ENCODE results near the gene BAX. TPM values are rescaled to one million over a fixed set of nuclear protein-coding genes. Genes with fewer than 3 reads are reported as not detected.
A peak's percentile ranks its signal among the peaks of the same experiment; 100 is the strongest.

Gene BAX
- polyA plus RNA-seq, 2 of the 4 experiments (the other 2 are of a cell fraction), result 134 to 299 TPM

DNA sequence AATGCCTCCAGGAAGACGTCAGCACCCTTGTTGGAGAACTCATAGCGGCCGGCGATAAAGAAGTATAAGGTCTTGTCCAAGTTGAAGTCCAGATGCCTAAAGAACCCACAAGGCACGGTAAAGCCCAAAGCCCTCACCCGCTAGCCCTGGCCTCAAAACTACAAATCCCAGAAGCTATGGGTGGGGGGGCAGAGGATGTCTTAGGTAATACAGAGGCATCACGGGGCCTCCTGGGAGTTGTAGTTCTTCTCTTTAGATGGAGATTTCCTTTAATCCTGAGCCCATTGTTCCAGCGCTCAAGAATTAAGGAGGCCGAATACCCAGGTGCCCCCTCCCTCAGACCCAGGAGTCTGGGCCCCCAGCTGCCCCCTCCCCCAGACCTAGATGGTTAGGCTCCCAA lies 27.6 kb downstream of the BAX start:
- 90% methylated on average over 9 of the region's 9 CpGs for WGBS (ENCODE audit: missing lambda C conversion rate)
- POLR2A ChIA-PET, result no interaction called here
- peak in 1 of 2 experiments; percentile 19; a peak in 1 of 6 replicates for ATAC-seq
- TF ChIP-seq HOXA7 (CRISPR knock-in tag; IDR thresholded peaks at IDR 0.05), result no peak
- TF ChIP-seq, protein P1, sequence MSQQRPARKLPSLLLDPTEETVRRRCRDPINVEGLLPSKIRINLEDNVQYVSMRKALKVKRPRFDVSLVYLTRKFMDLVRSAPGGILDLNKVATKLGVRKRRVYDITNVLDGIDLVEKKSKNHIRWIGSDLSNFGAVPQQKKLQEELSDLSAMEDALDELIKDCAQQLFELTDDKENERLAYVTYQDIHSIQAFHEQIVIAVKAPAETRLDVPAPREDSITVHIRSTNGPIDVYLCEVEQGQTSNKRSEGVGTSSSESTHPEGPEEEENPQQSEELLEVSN (IDR thresholded peaks at IDR 0.05; ENCODE audit: borderline replicate concordance, low read depth), result no peak
- no peak for TF ChIP-seq CHD4 (IDR thresholded peaks at IDR 0.05; ENCODE audit: borderline replicate concordance)
- no peak for TF ChIP-seq REST (IDR thresholded peaks at IDR 0.05)
- TF ChIP-seq, protein P2, sequence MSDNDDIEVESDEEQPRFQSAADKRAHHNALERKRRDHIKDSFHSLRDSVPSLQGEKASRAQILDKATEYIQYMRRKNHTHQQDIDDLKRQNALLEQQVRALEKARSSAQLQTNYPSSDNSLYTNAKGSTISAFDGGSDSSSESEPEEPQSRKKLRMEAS (IDR thresholded peaks at IDR 0.05), result no peak
- TF ChIP-seq ESRRA (IDR thresholded peaks at IDR 0.05; ENCODE audit: borderline replicate concordance, low read length), result no peak
- no peak for TF ChIP-seq NFE2L2 (conservative IDR thresholded peaks at IDR 0.05; ENCODE audit: low read length)
- TF ChIP-seq CEBPB (IDR thresholded peaks at IDR 0.05), result no peak
- no peak for TF ChIP-seq CTCF (IDR thresholded peaks at IDR 0.05)
- TF ChIP-seq POLR2A (IDR thresholded peaks at IDR 0.05; ENCODE audit: low read length), result no peak
- no peak for TF ChIP-seq CBX2 (IDR thresholded peaks at IDR 0.05; ENCODE audit: borderline replicate concordance, low read depth)
- TF ChIP-seq KDM1A (IDR thresholded peaks at IDR 0.05; ENCODE audit: low read depth), result no peak
- TF ChIP-seq, protein P3, sequence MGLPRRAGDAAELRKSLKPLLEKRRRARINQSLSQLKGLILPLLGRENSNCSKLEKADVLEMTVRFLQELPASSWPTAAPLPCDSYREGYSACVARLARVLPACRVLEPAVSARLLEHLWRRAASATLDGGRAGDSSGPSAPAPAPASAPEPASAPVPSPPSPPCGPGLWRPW (IDR thresholded peaks at IDR 0.05), result no peak
- no peak for TF ChIP-seq RNF2 (IDR thresholded peaks at IDR 0.05; ENCODE audit: borderline replicate concordance, low read depth)
- TF ChIP-seq HDAC2 (IDR thresholded peaks at IDR 0.05), result no peak
- no peak for TF ChIP-seq ZFP36 (IDR thresholded peaks at IDR 0.05; ENCODE audit: borderline replicate concordance, partially characterized antibody)
- no peak for TF ChIP-seq NPAS2 (CRISPR knock-in tag; IDR thresholded peaks at IDR 0.05; ENCODE audit: borderline replicate concordance)
- CTCF ChIA-PET, result interaction anchor here (0.6 to 19.0 kb wide), 5 partner anchors 11 to 187 kb away, joined by 3 to 360 read pairs (median 8); partner anchors contain the start of genes GYS1 and RUVBL2
- no peak overlapping the region for H3K27ac ChIP-seq
- no peak for DNase-seq (ENCODE audit: low read depth in 1 of 2, low spot score in 1 of 2)
- H3K4me3 ChIP-seq, result no peak overlapping the region
- no peaks in the 10 kb centered on the region for H3K9me3 ChIP-seq
- H3K4me2 ChIP-seq, result no peak overlapping the region
- no peak for FAIRE-seq
- peaks cover 13% of the 10 kb centered on the region for H3K4me1 ChIP-seq

DNA sequence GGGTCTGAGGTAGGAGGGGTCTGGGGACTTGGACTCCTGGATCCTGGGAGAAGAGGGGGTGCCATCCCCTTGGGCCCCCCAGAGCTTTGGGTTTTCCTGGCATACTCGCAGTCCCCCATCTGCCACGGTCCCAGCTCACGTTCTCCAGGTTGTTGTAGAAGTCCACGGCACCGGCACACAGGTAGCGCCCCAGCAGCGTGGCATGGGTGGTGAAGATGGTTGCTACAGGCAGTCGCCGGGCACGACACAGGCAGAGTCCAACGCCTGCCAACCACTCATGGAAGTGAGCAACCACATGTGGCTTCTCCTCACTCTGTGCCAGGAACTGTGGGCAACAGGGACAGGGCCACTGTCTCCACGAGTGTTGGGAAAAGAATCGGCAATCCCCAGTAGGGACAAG lies 31.0 kb downstream of the BAX start:
- no peaks in the 10 kb centered on the region for H3K4me1 ChIP-seq
- no peak for TF ChIP-seq EHMT2 (IDR thresholded peaks at IDR 0.05; ENCODE audit: low read depth)
- no peak for TF ChIP-seq RAD21 (conservative IDR thresholded peaks at IDR 0.05 in 1 of 2, IDR thresholded peaks at IDR 0.05 in 1 of 2)
- no peak for TF ChIP-seq HOXB13 (CRISPR knock-in tag; IDR thresholded peaks at IDR 0.05; ENCODE audit: low read depth)
- WGBS (ENCODE audit: missing lambda C conversion rate), result 88% methylated on average over 13 of the region's 13 CpGs
- no peak overlapping the region for H3K4me2 ChIP-seq
- ATAC-seq (no peak), DNase-seq (ENCODE audit: low read depth in 1 of 2, low spot score in 1 of 2) (no peak), FAIRE-seq (no peak)
- CTCF ChIA-PET, result interaction anchor here (1.1 to 19.0 kb wide), 4 partner anchors 9 to 28 kb away, joined by 3 to 360 read pairs (median 52); partner anchors contain the start of genes GYS1 and RUVBL2
- H3K4me3 ChIP-seq, result no peak overlapping the region
- no peaks in the 10 kb centered on the region for H3K9me3 ChIP-seq
- no peak overlapping the region for H3K27ac ChIP-seq
- POLR2A ChIA-PET, result no interaction called here
